ENCODE measurements around the gene HSD17B7. TPM values are rescaled to one million over a fixed set of nuclear protein-coding genes. Genes with fewer than 3 reads are reported as not detected.
"Not testable (repeated sequence)": the region's sequence is repeated elsewhere in the genome, so short reads cannot be mapped to it uniquely, and the experiment has no call there.

HSD17B7 gene
- polyA plus RNA-seq, 1 donor from 2014 or later = 75.5 TPM

DNA sequence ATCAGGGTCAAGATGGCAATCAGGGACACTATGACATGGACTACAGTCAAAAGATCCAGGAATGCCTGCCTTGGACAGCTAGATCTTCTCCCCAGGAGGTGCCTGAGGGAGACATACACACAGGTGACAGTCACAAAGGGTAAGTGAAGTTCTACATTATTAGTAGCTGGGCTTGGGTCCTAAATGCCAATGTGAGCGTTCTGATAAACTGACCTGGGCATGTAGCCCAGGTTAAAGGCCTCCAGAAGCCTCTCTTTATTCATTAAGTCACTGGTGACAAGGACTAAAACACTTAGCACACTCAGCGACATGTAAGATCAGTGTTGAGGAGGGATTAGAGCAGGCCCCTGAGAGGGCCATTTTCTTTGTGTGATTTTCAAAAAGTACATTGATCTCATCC, 48.9 kb upstream of the HSD17B7 start:
- no peak overlapping the region for H3K4me2 ChIP-seq (ENCODE audit: low read length)
- H4K20me1 ChIP-seq (ENCODE audit: insufficient read depth) = no peaks in the 10 kb centered on the region
- H3K27me3 ChIP-seq (ENCODE audit: insufficient read depth, low read depth, low read length) = no peaks in the 10 kb centered on the region
- no peaks in the 10 kb centered on the region for H3K36me3 ChIP-seq (ENCODE audit: insufficient read depth, low read length)
- no peaks in the 10 kb centered on the region for H3K79me2 ChIP-seq (replicated peaks; ENCODE audit: insufficient read depth, low read length)
- no peak overlapping the region for H3K27ac ChIP-seq (ENCODE audit: low read length)
- TF ChIP-seq, protein P1, sequence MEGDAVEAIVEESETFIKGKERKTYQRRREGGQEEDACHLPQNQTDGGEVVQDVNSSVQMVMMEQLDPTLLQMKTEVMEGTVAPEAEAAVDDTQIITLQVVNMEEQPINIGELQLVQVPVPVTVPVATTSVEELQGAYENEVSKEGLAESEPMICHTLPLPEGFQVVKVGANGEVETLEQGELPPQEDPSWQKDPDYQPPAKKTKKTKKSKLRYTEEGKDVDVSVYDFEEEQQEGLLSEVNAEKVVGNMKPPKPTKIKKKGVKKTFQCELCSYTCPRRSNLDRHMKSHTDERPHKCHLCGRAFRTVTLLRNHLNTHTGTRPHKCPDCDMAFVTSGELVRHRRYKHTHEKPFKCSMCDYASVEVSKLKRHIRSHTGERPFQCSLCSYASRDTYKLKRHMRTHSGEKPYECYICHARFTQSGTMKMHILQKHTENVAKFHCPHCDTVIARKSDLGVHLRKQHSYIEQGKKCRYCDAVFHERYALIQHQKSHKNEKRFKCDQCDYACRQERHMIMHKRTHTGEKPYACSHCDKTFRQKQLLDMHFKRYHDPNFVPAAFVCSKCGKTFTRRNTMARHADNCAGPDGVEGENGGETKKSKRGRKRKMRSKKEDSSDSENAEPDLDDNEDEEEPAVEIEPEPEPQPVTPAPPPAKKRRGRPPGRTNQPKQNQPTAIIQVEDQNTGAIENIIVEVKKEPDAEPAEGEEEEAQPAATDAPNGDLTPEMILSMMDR (IDR thresholded peaks at IDR 0.05; ENCODE audit: poor library complexity, severe bottlenecking) = no peak
- TF ChIP-seq EP300 (conservative IDR thresholded peaks at IDR 0.05; ENCODE audit: poor library complexity, severe bottlenecking) (no peak), SMC3 (conservative IDR thresholded peaks at IDR 0.05; ENCODE audit: poor library complexity) (no peak), TAF1 (IDR thresholded peaks at IDR 0.05; ENCODE audit: low read depth) (no peak), EZH2 (IDR thresholded peaks at IDR 0.05; ENCODE audit: borderline replicate concordance, insufficient read depth, low read length, poor library complexity, severe bottlenecking) (no peak), POLR2AphosphoS5 (IDR thresholded peaks at IDR 0.05) (no peak), RAD21 (conservative IDR thresholded peaks at IDR 0.05) (no peak)
- TF ChIP-seq, protein P2, sequence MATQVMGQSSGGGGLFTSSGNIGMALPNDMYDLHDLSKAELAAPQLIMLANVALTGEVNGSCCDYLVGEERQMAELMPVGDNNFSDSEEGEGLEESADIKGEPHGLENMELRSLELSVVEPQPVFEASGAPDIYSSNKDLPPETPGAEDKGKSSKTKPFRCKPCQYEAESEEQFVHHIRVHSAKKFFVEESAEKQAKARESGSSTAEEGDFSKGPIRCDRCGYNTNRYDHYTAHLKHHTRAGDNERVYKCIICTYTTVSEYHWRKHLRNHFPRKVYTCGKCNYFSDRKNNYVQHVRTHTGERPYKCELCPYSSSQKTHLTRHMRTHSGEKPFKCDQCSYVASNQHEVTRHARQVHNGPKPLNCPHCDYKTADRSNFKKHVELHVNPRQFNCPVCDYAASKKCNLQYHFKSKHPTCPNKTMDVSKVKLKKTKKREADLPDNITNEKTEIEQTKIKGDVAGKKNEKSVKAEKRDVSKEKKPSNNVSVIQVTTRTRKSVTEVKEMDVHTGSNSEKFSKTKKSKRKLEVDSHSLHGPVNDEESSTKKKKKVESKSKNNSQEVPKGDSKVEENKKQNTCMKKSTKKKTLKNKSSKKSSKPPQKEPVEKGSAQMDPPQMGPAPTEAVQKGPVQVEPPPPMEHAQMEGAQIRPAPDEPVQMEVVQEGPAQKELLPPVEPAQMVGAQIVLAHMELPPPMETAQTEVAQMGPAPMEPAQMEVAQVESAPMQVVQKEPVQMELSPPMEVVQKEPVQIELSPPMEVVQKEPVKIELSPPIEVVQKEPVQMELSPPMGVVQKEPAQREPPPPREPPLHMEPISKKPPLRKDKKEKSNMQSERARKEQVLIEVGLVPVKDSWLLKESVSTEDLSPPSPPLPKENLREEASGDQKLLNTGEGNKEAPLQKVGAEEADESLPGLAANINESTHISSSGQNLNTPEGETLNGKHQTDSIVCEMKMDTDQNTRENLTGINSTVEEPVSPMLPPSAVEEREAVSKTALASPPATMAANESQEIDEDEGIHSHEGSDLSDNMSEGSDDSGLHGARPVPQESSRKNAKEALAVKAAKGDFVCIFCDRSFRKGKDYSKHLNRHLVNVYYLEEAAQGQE (IDR thresholded peaks at IDR 0.05; ENCODE audit: borderline replicate concordance) = no peak
- no peak overlapping the region for H2AFZ ChIP-seq (ENCODE audit: low read depth, low read length)
- H3K4me3 ChIP-seq (ENCODE audit: low read length) = no peak overlapping the region
- H3K9me2 ChIP-seq (ENCODE audit: insufficient read depth, low read length) = no peaks in the 10 kb centered on the region
- no peaks in the 10 kb centered on the region for H3F3A ChIP-seq (ENCODE audit: insufficient read depth, low read length, poor library complexity, severe bottlenecking)
- H3K9ac ChIP-seq (ENCODE audit: low read length) = no peak overlapping the region
- no peaks in the 10 kb centered on the region for H3K9me3 ChIP-seq (ENCODE audit: low read length)

GRCh38 chr1:162746264-162746942, 44.1 kb upstream of the HSD17B7 start:
- not testable (repeated sequence) for H3K4me3 ChIP-seq (ENCODE audit: low read length); H3K36me3 ChIP-seq (ENCODE audit: insufficient read depth, low read length); H3K4me2 ChIP-seq (ENCODE audit: low read length); H3K9ac ChIP-seq (ENCODE audit: low read length); H3K9me3 ChIP-seq (ENCODE audit: low read length); H3F3A ChIP-seq (ENCODE audit: insufficient read depth, low read length, poor library complexity, severe bottlenecking); H4K20me1 ChIP-seq (ENCODE audit: insufficient read depth); H2AFZ ChIP-seq (ENCODE audit: low read depth, low read length); H3K79me2 ChIP-seq (replicated peaks; ENCODE audit: insufficient read depth, low read length); H3K27ac ChIP-seq (ENCODE audit: low read length); H3K9me2 ChIP-seq (ENCODE audit: insufficient read depth, low read length); H3K27me3 ChIP-seq (ENCODE audit: insufficient read depth, low read depth, low read length)

Measured in neural cell (in vitro differentiated cells).